ENCODE measurements around the gene TGM2.

Gene TGM2

GRCh38 chr20:38081575-38081974 is 83.5 kb downstream of the TGM2 start:
- TF ChIP-seq MYC (IDR thresholded peaks at IDR 0.05; ENCODE audit: low read depth, low read length) (no peak), CTCF (IDR thresholded peaks at IDR 0.05; ENCODE audit: low read depth, low read length) (no peak), POLR2A (IDR thresholded peaks at IDR 0.05; ENCODE audit: extremely low read depth, insufficient read length) (no peak)
- TF ChIP-seq, protein P1, sequence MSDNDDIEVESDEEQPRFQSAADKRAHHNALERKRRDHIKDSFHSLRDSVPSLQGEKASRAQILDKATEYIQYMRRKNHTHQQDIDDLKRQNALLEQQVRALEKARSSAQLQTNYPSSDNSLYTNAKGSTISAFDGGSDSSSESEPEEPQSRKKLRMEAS (IDR thresholded peaks at IDR 0.05; ENCODE audit: low read depth, low read length), result no peak
- no peak for DNase-seq (ENCODE audit: low read depth)
- H3K4me3 ChIP-seq (ENCODE audit: low read depth, low read length), result no peak overlapping the region

GRCh38 chr20:38079353-38079752 is 85.7 kb downstream of the TGM2 start:
- TF ChIP-seq MYC (IDR thresholded peaks at IDR 0.05; ENCODE audit: low read depth, low read length) (no peak), CTCF (IDR thresholded peaks at IDR 0.05; ENCODE audit: low read depth, low read length) (no peak), POLR2A (IDR thresholded peaks at IDR 0.05; ENCODE audit: extremely low read depth, insufficient read length) (no peak)
- TF ChIP-seq, protein P1 (IDR thresholded peaks at IDR 0.05; ENCODE audit: low read depth, low read length), result no peak
- no peak overlapping the region for H3K4me3 ChIP-seq (ENCODE audit: low read depth, low read length)
- DNase-seq (ENCODE audit: low read depth), result no peak

GRCh38 chr20:38078084-38078483 is 87.0 kb downstream of the TGM2 start:
- TF ChIP-seq MYC (IDR thresholded peaks at IDR 0.05; ENCODE audit: low read depth, low read length) (no peak), CTCF (IDR thresholded peaks at IDR 0.05; ENCODE audit: low read depth, low read length) (no peak), POLR2A (IDR thresholded peaks at IDR 0.05; ENCODE audit: extremely low read depth, insufficient read length) (no peak)
- TF ChIP-seq, protein P1 (IDR thresholded peaks at IDR 0.05; ENCODE audit: low read depth, low read length), result no peak
- DNase-seq (ENCODE audit: low read depth), result no peak

More at GRCh38 chr20:38078084-38078483, 87.0 kb downstream of the TGM2 start:
- H3K4me3 ChIP-seq (ENCODE audit: low read depth, low read length), result no peak overlapping the region

Measured in NB4 (cell line).